GM21515 (cell line): ENCODE data around the gene NXF1.

Source experiments
- ATAC-seq: cut with Tn5 transposase; IDR thresholded peaks from one replicate; pipeline ENCODE4 v1.9.1; 2021; ENCODE audit not compliant: unreplicated experiment

Gene NXF1

GRCh38 chr11:62747475-62748160 is 57.6 kb downstream of the NXF1 start:
- ATAC-seq = no peak
